H9 (cell line): ENCODE data around the gene ASCC2. TPM values are rescaled to one million over a fixed set of nuclear protein-coding genes. Genes with fewer than 3 reads are reported as not detected.

Experiments
- DNase-seq: peaks from one replicate; pipeline ENCODE4 v3.0.0-alpha.2; 2017
- H2AFZ ChIP-seq: one replicate; pipeline ENCODE4 v1.6.1; 2013; ENCODE audit warnings: mild to moderate bottlenecking, low read length, control low read depth, moderate library complexity
- H2AK5ac ChIP-seq: 2 replicates; pipeline ENCODE4 v1.6.1; 2013; ENCODE audit warnings: low read length, control low read depth, mixed read lengths; ENCODE audit not compliant: insufficient read length
- H2BK120ac ChIP-seq: one replicate; pipeline ENCODE4 v1.6.1; 2013; ENCODE audit warnings: low read depth, mild to moderate bottlenecking, low read length, control low read depth, inconsistent platforms; ENCODE audit not compliant: poor library complexity, severe bottlenecking
- H2BK12ac ChIP-seq: 2 replicates; pipeline ENCODE4 v1.6.1; 2013; ENCODE audit warnings: low read length, control low read depth, mixed read lengths, low read depth; ENCODE audit not compliant: insufficient read length
- H2BK15ac ChIP-seq: 2 replicates; pipeline ENCODE4 v1.6.1; 2013; ENCODE audit warnings: low read depth, low read length, control low read depth
- H2BK20ac ChIP-seq: one replicate; pipeline ENCODE4 v1.6.1; 2013; ENCODE audit warnings: low read depth, mild to moderate bottlenecking, low read length, control low read depth, inconsistent platforms; ENCODE audit not compliant: poor library complexity, severe bottlenecking
- H2BK5ac ChIP-seq: 2 replicates; pipeline ENCODE4 v1.6.1; 2013; ENCODE audit warnings: low read length, control low read depth, mixed read lengths; ENCODE audit not compliant: insufficient read length
- H3K14ac ChIP-seq: 2 replicates; pipeline ENCODE4 v1.6.1; 2013; ENCODE audit warnings: low read length, control low read depth; ENCODE audit not compliant: insufficient read depth
- H3K18ac ChIP-seq: 2 replicates; pipeline ENCODE4 v1.6.1; 2013; ENCODE audit warnings: low read depth, mild to moderate bottlenecking, mixed read lengths, low read length, control low read depth; ENCODE audit not compliant: insufficient read length
- H3K23ac ChIP-seq: 2 replicates; pipeline ENCODE4 v1.6.1; 2013; ENCODE audit warnings: low read length, control low read depth, mixed read lengths, low read depth; ENCODE audit not compliant: insufficient read length
- H3K23me2 ChIP-seq: 2 replicates; pipeline ENCODE4 v1.6.1; 2013; ENCODE audit warnings: low read depth, mild to moderate bottlenecking, mixed read lengths, low read length, control low read depth; ENCODE audit not compliant: insufficient read length, poor library complexity, severe bottlenecking
- H3K27ac ChIP-seq: 2 replicates; pipeline ENCODE4 v1.5.1; 2013; ENCODE audit warnings: low read length, control low read depth, mixed read lengths, low read depth; ENCODE audit not compliant: insufficient read length
- H3K27me3 ChIP-seq: 2 replicates; pipeline ENCODE4 v1.6.1; 2013; ENCODE audit warnings: low read length, control low read depth, inconsistent platforms; ENCODE audit not compliant: insufficient read depth
- H3K4ac ChIP-seq: 2 replicates; pipeline ENCODE4 v1.6.1; 2013; ENCODE audit warnings: low read depth, mild to moderate bottlenecking, control low read depth, inconsistent platforms, low read length, moderate library complexity
- H3K4me1 ChIP-seq: 2 replicates; pipeline ENCODE4 v1.6.1; 2013; ENCODE audit warnings: low read length, control low read depth, inconsistent platforms; ENCODE audit not compliant: insufficient read depth
- H3K4me2 ChIP-seq: 2 replicates; pipeline ENCODE4 v1.6.1; 2013; ENCODE audit warnings: low read length, control low read depth, mixed read lengths; ENCODE audit not compliant: insufficient read length, insufficient read depth
- H3K56ac ChIP-seq: 2 replicates; pipeline ENCODE4 v1.6.1; 2013; ENCODE audit warnings: low read depth, mild to moderate bottlenecking, mixed read lengths, low read length, control low read depth; ENCODE audit not compliant: insufficient read length
- H3K79me1 ChIP-seq: 2 replicates; pipeline ENCODE4 v1.6.1; 2013; ENCODE audit warnings: low read depth, mild to moderate bottlenecking, moderate library complexity, low read length, control low read depth, inconsistent platforms; ENCODE audit not compliant: insufficient read depth, poor library complexity, severe bottlenecking
- H3K79me2 ChIP-seq: 2 replicates; pipeline ENCODE4 v1.6.1; 2013; ENCODE audit warnings: low read length, control low read depth, inconsistent platforms; ENCODE audit not compliant: insufficient read depth
- H3K9ac ChIP-seq: 2 replicates; pipeline ENCODE4 v1.6.1; 2013; ENCODE audit warnings: low read length, control low read depth, mixed read lengths; ENCODE audit not compliant: insufficient read length; ENCODE audit errors: extremely low read depth
- H3K9me3 ChIP-seq: one replicate; pipeline ENCODE4 v1.6.1; 2013; ENCODE audit warnings: low read depth, low read length, inconsistent platforms; ENCODE audit not compliant: control insufficient read depth
- H3T11ph ChIP-seq: one replicate; pipeline ENCODE4 v1.6.1; 2013; ENCODE audit warnings: mild to moderate bottlenecking, low read length, control low read depth, inconsistent platforms
- H4K20me1 ChIP-seq: one replicate; pipeline ENCODE4 v1.6.1; 2013; ENCODE audit not compliant: control insufficient read depth, insufficient read length, insufficient read depth
- H4K5ac ChIP-seq: 2 replicates; pipeline ENCODE4 v1.6.1; 2013; ENCODE audit warnings: low read depth, mild to moderate bottlenecking, mixed read lengths, low read length, control low read depth; ENCODE audit not compliant: insufficient read length
- H4K8ac ChIP-seq: replicated peaks from 2 replicates; pipeline ENCODE4 v1.6.1; 2013; ENCODE audit warnings: low read length, control low read depth, mixed read lengths, low read depth; ENCODE audit not compliant: insufficient read length
- H4K91ac ChIP-seq: 2 replicates; pipeline ENCODE4 v1.6.1; 2013; ENCODE audit warnings: low read depth, mild to moderate bottlenecking, moderate library complexity, mixed read lengths, low read length, control low read depth; ENCODE audit not compliant: insufficient read length
- H3K27ac Mint-ChIP-seq, 3 experiments: 2 replicates in 2 of 3; 3 replicates in 1 of 3; pipeline ENCODE4 v1.8.0; 2020 to 2021; ENCODE audit warnings: mixed read lengths in 3 of 3, mild to moderate bottlenecking in 1 of 3, moderate library complexity in 1 of 3
- H3K27me3 Mint-ChIP-seq: 2 replicates; pipeline ENCODE4 v1.8.0; 2021; ENCODE audit warnings: low read depth, mild to moderate bottlenecking, moderate library complexity, mixed read lengths
- H3K36me3 Mint-ChIP-seq, 3 experiments: 2 replicates in 2 of 3; 3 replicates in 1 of 3; pipeline ENCODE4 v1.8.0; 2020 to 2021; ENCODE audit warnings: low read depth in 3 of 3, mixed read lengths in 3 of 3; ENCODE audit not compliant: insufficient read depth in 1 of 3
- H3K4me1 Mint-ChIP-seq, 2 experiments: 2 replicates each; pipeline ENCODE4 v1.8.0; 2020; ENCODE audit warnings: mixed read lengths in 2 of 2
- H3K4me3 Mint-ChIP-seq, 2 experiments: 2 replicates in 1 of 2; 3 replicates in 1 of 2; pipeline ENCODE4 v1.8.0; 2020 to 2021; ENCODE audit warnings: mild to moderate bottlenecking in 2 of 2, mixed read lengths in 2 of 2, moderate library complexity in 1 of 2
- H3K9me3 Mint-ChIP-seq, 2 experiments: 2 replicates in 1 of 2; 3 replicates in 1 of 2; pipeline ENCODE4 v1.8.0; 2020; ENCODE audit warnings: mild to moderate bottlenecking in 2 of 2, mixed read lengths in 2 of 2, moderate library complexity in 1 of 2
- CTCF ChIP-seq: fragments of 200-600 bp; sonication (generic); conservative IDR thresholded peaks from 3 replicates; pipeline ENCODE4 v1.8.0; 2021; ENCODE audit warnings: antibody characterized with exemption, mild to moderate bottlenecking
- WGBS: extraction: QIAGEN DNeasy Blood & Tissue Kit; methylation state at CpG from one replicate; pipeline ENCODE4 v1.1.7; 2013; ENCODE audit warnings: missing lambda C conversion rate, low lambda C conversion rate, mixed read lengths; ENCODE audit not compliant: insufficient read length; ENCODE audit errors: extremely low coverage; 5-methylcytosine and 5-hydroxymethylcytosine counted together
- total RNA-seq: library from RNA; stranded (reverse); gene quantifications from 2 replicates; pipeline ENCODE4 v1.2.1, GENCODE V29; 2021

Gene ASCC2
- total RNA-seq, 1 experiment from 2014 or later, result 48.2 TPM

- no peaks in the 10 kb centered on the region for H3K79me1 ChIP-seq
- H3K18ac ChIP-seq, result no peak overlapping the region
- H3K14ac ChIP-seq, result no peak overlapping the region
- DNase-seq, result no peak
- no peaks in the 10 kb centered on the region for H3K9me3 ChIP-seq
- H3K4me1 Mint-ChIP-seq, result no peaks in the 10 kb centered on the region
- H3K27me3 Mint-ChIP-seq, result no peaks in the 10 kb centered on the region
- no peak overlapping the region for H3K4me2 ChIP-seq
- no peak overlapping the region for H3K4me3 Mint-ChIP-seq
- no peaks in the 10 kb centered on the region for H4K20me1 ChIP-seq
- no CpG with 5 or more reads among the region's 17 CpGs for WGBS
- no peak overlapping the region for H3K23ac ChIP-seq
- no peak overlapping the region for H2AK5ac ChIP-seq
- H3K27ac Mint-ChIP-seq, result no peak overlapping the region; a peak in 1 of 7 replicates
- no peak overlapping the region for H3K27ac ChIP-seq
- H2BK120ac ChIP-seq, result no peak overlapping the region
- no peak overlapping the region for H2BK20ac ChIP-seq
- no peak overlapping the region for H4K91ac ChIP-seq
- no peak overlapping the region for H3T11ph ChIP-seq
- no peak overlapping the region for H3K56ac ChIP-seq
- H2AFZ ChIP-seq, result no peak overlapping the region
- H3K27me3 ChIP-seq, result no peaks in the 10 kb centered on the region
- H3K36me3 Mint-ChIP-seq, result peaks cover 3 to 61% (median 21%) of the 10 kb centered on the region in 3 experiments; a peak in 6 of 7 replicates
- H3K4me1 ChIP-seq, result no peaks in the 10 kb centered on the region
- no peak overlapping the region for H2BK15ac ChIP-seq
- no peak overlapping the region for H4K5ac ChIP-seq
- H2BK12ac ChIP-seq, result no peak overlapping the region
- H2BK5ac ChIP-seq, result no peak overlapping the region
- no peaks in the 10 kb centered on the region for H3K9me3 Mint-ChIP-seq
- no peaks in the 10 kb centered on the region for H3K23me2 ChIP-seq
- no peak overlapping the region for H4K8ac ChIP-seq
- H3K9ac ChIP-seq, result no peak overlapping the region
- H3K4ac ChIP-seq, result no peak overlapping the region
- no peaks in the 10 kb centered on the region for H3K79me2 ChIP-seq
- no peak for TF ChIP-seq CTCF
Observed at GRCh38 chr22:29793396-29793795, 44.7 kb downstream of the ASCC2 start.
